ENCODE data around the gene DNAJB7.
"Not testable (repeated sequence)": the region's sequence is repeated elsewhere in the genome, so short reads cannot be mapped to it uniquely, and the experiment has no call there.

DNAJB7 gene

GRCh38 chr22:40855071-40855978 is 6.6 kb downstream of the DNAJB7 start:
- POLR2A ChIA-PET: interaction anchor here (1.0 to 2.6 kb wide), 3 partner anchors 19 to 205 kb away, joined by 3 to 11 read pairs (median 3); partner anchors contain the start of gene SLC25A17
- CTCF ChIA-PET: interaction anchor here (0.8 to 1.0 kb wide), 2 partner anchors 44 to 172 kb away, joined by 3 read pairs; no protein-coding TSS in a partner anchor
- DNase-seq (ENCODE audit: extremely low spot score): no peak
- TF ChIP-seq CTBP1 (IDR thresholded peaks at IDR 0.05; ENCODE audit: borderline replicate concordance): no peak
- TF ChIP-seq L3MBTL2 (conservative IDR thresholded peaks at IDR 0.05): no peak
- no peak for TF ChIP-seq FOXM1 (IDR thresholded peaks at IDR 0.05; ENCODE audit: borderline replicate concordance)
- no peak for TF ChIP-seq TARDBP (IDR thresholded peaks at IDR 0.05)
- no peak for TF ChIP-seq ZNF384 (IDR thresholded peaks at IDR 0.05)
- no peak for TF ChIP-seq SP1 (IDR thresholded peaks at IDR 0.05)
- TF ChIP-seq PKNOX1 (IDR thresholded peaks at IDR 0.05): no peak
- no peak for TF ChIP-seq HDGF (IDR thresholded peaks at IDR 0.05; ENCODE audit: borderline replicate concordance)
- no peak for TF ChIP-seq FOXK2 (IDR thresholded peaks at IDR 0.05)
- no peak for TF ChIP-seq FOXA1 (IDR thresholded peaks at IDR 0.05)
- no peak for TF ChIP-seq BHLHE40 (IDR thresholded peaks at IDR 0.05; ENCODE audit: borderline replicate concordance)

- no peak for DNase-seq (ENCODE audit: extremely low spot score)
- ChIA-PET POLR2A (interaction anchor here (1.3 kb wide), 1 partner anchor 203 kb away, joined by 3 read pairs; no protein-coding TSS in a partner anchor), CTCF (interaction anchor here (1.0 kb wide), 1 partner anchor 171 kb away, joined by 3 read pairs; no protein-coding TSS in a partner anchor)
- no peak for TF ChIP-seq PKNOX1 (IDR thresholded peaks at IDR 0.05)
- TF ChIP-seq L3MBTL2 (conservative IDR thresholded peaks at IDR 0.05): no peak
- no peak for TF ChIP-seq ZNF384 (IDR thresholded peaks at IDR 0.05)
- TF ChIP-seq SP1 (IDR thresholded peaks at IDR 0.05): no peak
- no peak for TF ChIP-seq HDGF (IDR thresholded peaks at IDR 0.05; ENCODE audit: borderline replicate concordance)
- no peak for TF ChIP-seq FOXK2 (IDR thresholded peaks at IDR 0.05)
- no peak for TF ChIP-seq ELF4 (IDR thresholded peaks at IDR 0.05)
- no peak for TF ChIP-seq FOXA1 (IDR thresholded peaks at IDR 0.05)
- no peak for TF ChIP-seq BHLHE40 (IDR thresholded peaks at IDR 0.05; ENCODE audit: borderline replicate concordance)
- no peak for TF ChIP-seq NFRKB (IDR thresholded peaks at IDR 0.05)
Observed at GRCh38 chr22:40853961-40854360, 8.0 kb downstream of the DNAJB7 start.

DNA sequence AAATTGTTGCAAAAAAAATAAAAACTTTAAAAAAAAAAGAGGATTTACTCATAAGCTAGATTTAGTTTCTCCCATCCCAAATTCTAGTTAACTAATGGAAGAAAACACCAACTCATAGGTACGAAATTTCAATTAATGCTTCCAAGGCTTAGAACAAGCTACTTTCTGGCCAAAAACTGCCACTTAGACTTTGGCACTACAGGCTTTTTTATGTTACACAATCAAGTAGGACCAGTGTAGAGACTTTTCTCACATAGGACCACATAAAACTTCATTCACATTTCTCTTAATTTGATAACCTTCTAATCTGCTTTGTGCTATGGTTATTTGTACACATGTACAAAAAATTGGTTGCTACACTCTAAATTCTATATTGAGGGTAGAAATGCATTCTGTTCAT is 8.6 kb downstream of the DNAJB7 start:
- TF ChIP-seq FOXM1 (IDR thresholded peaks at IDR 0.05; ENCODE audit: borderline replicate concordance) (no peak), TARDBP (IDR thresholded peaks at IDR 0.05) (no peak), PKNOX1 (IDR thresholded peaks at IDR 0.05) (no peak), ELF4 (IDR thresholded peaks at IDR 0.05) (no peak), LEF1 (IDR thresholded peaks at IDR 0.05; ENCODE audit: borderline replicate concordance) (no peak), SP1 (IDR thresholded peaks at IDR 0.05) (no peak), ARNT (IDR thresholded peaks at IDR 0.05) (no peak), FOXK2 (IDR thresholded peaks at IDR 0.05) (no peak), L3MBTL2 (conservative IDR thresholded peaks at IDR 0.05) (no peak), CTBP1 (IDR thresholded peaks at IDR 0.05; ENCODE audit: borderline replicate concordance) (no peak)
- POLR2A ChIA-PET: no interaction called here

DNA sequence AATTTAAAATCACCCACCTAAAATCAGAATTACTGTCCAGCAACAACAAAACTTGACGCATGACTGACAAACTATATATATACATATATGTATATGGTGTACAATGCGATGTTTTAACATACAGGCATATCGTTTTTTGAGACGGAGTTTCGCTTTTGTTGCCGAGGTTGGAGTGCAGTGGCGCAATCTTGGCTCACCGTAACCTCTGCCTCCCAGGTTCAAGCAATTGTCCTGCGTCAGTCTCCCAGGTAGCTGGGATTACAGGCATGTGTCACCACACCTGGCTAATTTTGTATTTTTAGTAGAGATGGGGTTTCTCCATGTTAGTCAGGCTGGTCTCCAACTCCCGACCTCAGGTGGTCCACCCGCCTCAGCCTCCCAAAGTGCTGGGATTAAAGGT is 16.1 kb downstream of the DNAJB7 start:
- CTCF ChIA-PET; POLR2A ChIA-PET; DNase-seq (ENCODE audit: extremely low spot score): not testable (repeated sequence)

More for the DNA sequence above, 8.6 kb downstream of the DNAJB7 start:
- CTCF ChIA-PET: no interaction called here
- DNase-seq (ENCODE audit: extremely low spot score): no peak

DNA sequence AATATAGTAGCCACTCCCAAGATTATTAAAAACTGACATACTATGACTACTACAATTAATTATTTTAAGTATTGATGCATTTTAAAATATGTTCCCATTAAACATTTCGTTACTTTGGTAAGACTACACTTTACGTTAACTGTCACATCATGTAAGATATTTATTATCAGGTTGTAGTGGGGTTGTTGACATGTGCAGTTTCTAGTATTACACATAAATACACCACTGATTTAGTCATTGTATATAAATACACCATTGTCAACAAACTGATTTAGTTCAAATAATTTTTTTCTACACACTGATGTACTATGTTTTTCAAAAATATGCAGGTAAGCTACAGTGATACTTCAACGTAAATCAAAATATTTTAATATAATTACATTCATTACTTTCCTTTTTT is 17.0 kb downstream of the DNAJB7 start:
- ChIA-PET CTCF (no interaction called here), POLR2A (no interaction called here)
- DNase-seq (ENCODE audit: extremely low spot score): no peak
- TF ChIP-seq BHLHE40 (IDR thresholded peaks at IDR 0.05; ENCODE audit: borderline replicate concordance): no peak
- no peak for TF ChIP-seq HDGF (IDR thresholded peaks at IDR 0.05; ENCODE audit: borderline replicate concordance)
- TF ChIP-seq FOXA1 (IDR thresholded peaks at IDR 0.05): no peak
- TF ChIP-seq TARDBP (IDR thresholded peaks at IDR 0.05): no peak
- TF ChIP-seq ELF4 (IDR thresholded peaks at IDR 0.05): no peak
- TF ChIP-seq ZNF384 (IDR thresholded peaks at IDR 0.05): no peak
- TF ChIP-seq PKNOX1 (IDR thresholded peaks at IDR 0.05): no peak
- TF ChIP-seq ARNT (IDR thresholded peaks at IDR 0.05): no peak
- TF ChIP-seq LEF1 (IDR thresholded peaks at IDR 0.05; ENCODE audit: borderline replicate concordance): no peak
- TF ChIP-seq NFRKB (IDR thresholded peaks at IDR 0.05): no peak
- TF ChIP-seq SP1 (IDR thresholded peaks at IDR 0.05): no peak
- TF ChIP-seq FOXM1 (IDR thresholded peaks at IDR 0.05; ENCODE audit: borderline replicate concordance): no peak
- no peak for TF ChIP-seq L3MBTL2 (conservative IDR thresholded peaks at IDR 0.05)

- CTCF ChIA-PET: interaction anchor here (0.6 kb wide), 2 partner anchors 12 to 902 kb away, joined by 5 to 7 read pairs; no protein-coding TSS in a partner anchor
- POLR2A ChIA-PET: no interaction called here
- DNase-seq (ENCODE audit: extremely low spot score): no peak
Observed at GRCh38 chr22:40838486-40838885, 23.4 kb downstream of the DNAJB7 start.

More at GRCh38 chr22:40838486-40838885, 23.4 kb downstream of the DNAJB7 start:
- no peak for TF ChIP-seq ELF4 (IDR thresholded peaks at IDR 0.05)
- TF ChIP-seq LEF1 (IDR thresholded peaks at IDR 0.05; ENCODE audit: borderline replicate concordance): no peak
- TF ChIP-seq NFRKB (IDR thresholded peaks at IDR 0.05): no peak
- no peak for TF ChIP-seq BHLHE40 (IDR thresholded peaks at IDR 0.05; ENCODE audit: borderline replicate concordance)
- no peak for TF ChIP-seq L3MBTL2 (conservative IDR thresholded peaks at IDR 0.05)
- no peak for TF ChIP-seq ZNF384 (IDR thresholded peaks at IDR 0.05)
- no peak for TF ChIP-seq FOXM1 (IDR thresholded peaks at IDR 0.05; ENCODE audit: borderline replicate concordance)

Data from HEK293T (cell line).